Osteoblast (primary cell): ENCODE measurements around the gene LRCH4. TPM values are rescaled to one million over a fixed set of nuclear protein-coding genes. Genes with fewer than 3 reads are reported as not detected.

Experiments
- DNase-seq: peaks from one replicate; pipeline ENCODE4 v3.0.0; 2011; ENCODE audit warnings: low spot score, mixed read lengths; ENCODE audit not compliant: insufficient read length; ENCODE audit errors: missing footprints
- H2AFZ ChIP-seq: 2 replicates; pipeline ENCODE4 v1.6.0; 2011; ENCODE audit warnings: mild to moderate bottlenecking, low read length
- H3K27ac ChIP-seq: 2 replicates; pipeline ENCODE4 v1.5.1; 2011; ENCODE audit warnings: mild to moderate bottlenecking, low read depth, low read length, moderate library complexity
- H3K27me3 ChIP-seq: 2 replicates; pipeline ENCODE4 v1.6.0; 2012; ENCODE audit warnings: mild to moderate bottlenecking, control low read depth, inconsistent platforms, low read length, moderate library complexity; ENCODE audit not compliant: insufficient read depth
- H3K36me3 ChIP-seq: 2 replicates; pipeline ENCODE4 v1.5.1; 2011; ENCODE audit warnings: mild to moderate bottlenecking, low read length, control low read depth, moderate library complexity; ENCODE audit not compliant: insufficient read depth
- H3K4me1 ChIP-seq: 2 replicates; pipeline ENCODE4 v1.5.1; 2011; ENCODE audit warnings: mild to moderate bottlenecking, low read length, control low read depth, moderate library complexity; ENCODE audit not compliant: insufficient read depth
- H3K4me2 ChIP-seq: 2 replicates; pipeline ENCODE4 v1.6.0; 2011; ENCODE audit warnings: mild to moderate bottlenecking, low read length; ENCODE audit not compliant: insufficient read depth
- H3K4me3 ChIP-seq: fragments of 200-600 bp; sonication (generic); 3 replicates; pipeline ENCODE4 v1.5.1; 2012; ENCODE audit warnings: mild to moderate bottlenecking, low read length, inconsistent platforms; ENCODE audit not compliant: insufficient read depth
- H3K79me2 ChIP-seq: 2 replicates; pipeline ENCODE4 v1.6.0; 2012; ENCODE audit warnings: mild to moderate bottlenecking, low read length, control low read depth, inconsistent platforms; ENCODE audit not compliant: insufficient read depth
- H3K9me3 ChIP-seq: 2 replicates; pipeline ENCODE4 v1.5.1; 2011; ENCODE audit warnings: low read depth, low read length, control low read depth
- H4K20me1 ChIP-seq: 2 replicates; pipeline ENCODE4 v1.6.0; 2012; ENCODE audit warnings: mild to moderate bottlenecking, low read length, control low read depth; ENCODE audit not compliant: insufficient read depth
- total RNA-seq: library from RNA; depleted of rRNA; stranded (reverse); fragments of >200 nt; gene quantifications from 2 replicates; pipeline ENCODE4 v1.2.3, GENCODE V29; 2012
- TF ChIP-seq, protein P1 (sequence below): IDR thresholded peaks from 2 replicates; pipeline ENCODE4 v1.5.1; 2011; ENCODE audit warnings: mild to moderate bottlenecking, low read depth, low read length, moderate library complexity; ENCODE audit errors: extremely low read depth

LRCH4 gene
- 14.5 and 18.0 TPM in 2 replicates for total RNA-seq

GRCh38 chr7:100585511-100586265 is at the start of gene LRCH4:
TSS of gene LRCH4 (minus strand) at chr7:100586129. CDS start at chr7:100586100, 29 bp downstream.
- peak within 1 kb of the TSS; percentile 77 for H3K27ac ChIP-seq
- peak within 1 kb of the TSS; percentile 97 for H2AFZ ChIP-seq
- H3K79me2 ChIP-seq, result peaks cover 44% of the 10 kb centered on the region
- peaks cover 20% of the 10 kb centered on the region for H3K36me3 ChIP-seq
- peaks cover 31% of the 10 kb centered on the region for H3K4me1 ChIP-seq
- peak within 1 kb of the TSS; percentile 91 for H3K4me3 ChIP-seq
- peak; percentile 100 for DNase-seq
- H4K20me1 ChIP-seq, result peaks cover 35% of the 10 kb centered on the region
- no peaks in the 10 kb centered on the region for H3K27me3 ChIP-seq
- TF ChIP-seq, protein P1, sequence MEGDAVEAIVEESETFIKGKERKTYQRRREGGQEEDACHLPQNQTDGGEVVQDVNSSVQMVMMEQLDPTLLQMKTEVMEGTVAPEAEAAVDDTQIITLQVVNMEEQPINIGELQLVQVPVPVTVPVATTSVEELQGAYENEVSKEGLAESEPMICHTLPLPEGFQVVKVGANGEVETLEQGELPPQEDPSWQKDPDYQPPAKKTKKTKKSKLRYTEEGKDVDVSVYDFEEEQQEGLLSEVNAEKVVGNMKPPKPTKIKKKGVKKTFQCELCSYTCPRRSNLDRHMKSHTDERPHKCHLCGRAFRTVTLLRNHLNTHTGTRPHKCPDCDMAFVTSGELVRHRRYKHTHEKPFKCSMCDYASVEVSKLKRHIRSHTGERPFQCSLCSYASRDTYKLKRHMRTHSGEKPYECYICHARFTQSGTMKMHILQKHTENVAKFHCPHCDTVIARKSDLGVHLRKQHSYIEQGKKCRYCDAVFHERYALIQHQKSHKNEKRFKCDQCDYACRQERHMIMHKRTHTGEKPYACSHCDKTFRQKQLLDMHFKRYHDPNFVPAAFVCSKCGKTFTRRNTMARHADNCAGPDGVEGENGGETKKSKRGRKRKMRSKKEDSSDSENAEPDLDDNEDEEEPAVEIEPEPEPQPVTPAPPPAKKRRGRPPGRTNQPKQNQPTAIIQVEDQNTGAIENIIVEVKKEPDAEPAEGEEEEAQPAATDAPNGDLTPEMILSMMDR, result no peak
- no peaks in the 10 kb centered on the region for H3K9me3 ChIP-seq
- H3K4me2 ChIP-seq, result peak within 1 kb of the TSS; percentile 100

DNA sequence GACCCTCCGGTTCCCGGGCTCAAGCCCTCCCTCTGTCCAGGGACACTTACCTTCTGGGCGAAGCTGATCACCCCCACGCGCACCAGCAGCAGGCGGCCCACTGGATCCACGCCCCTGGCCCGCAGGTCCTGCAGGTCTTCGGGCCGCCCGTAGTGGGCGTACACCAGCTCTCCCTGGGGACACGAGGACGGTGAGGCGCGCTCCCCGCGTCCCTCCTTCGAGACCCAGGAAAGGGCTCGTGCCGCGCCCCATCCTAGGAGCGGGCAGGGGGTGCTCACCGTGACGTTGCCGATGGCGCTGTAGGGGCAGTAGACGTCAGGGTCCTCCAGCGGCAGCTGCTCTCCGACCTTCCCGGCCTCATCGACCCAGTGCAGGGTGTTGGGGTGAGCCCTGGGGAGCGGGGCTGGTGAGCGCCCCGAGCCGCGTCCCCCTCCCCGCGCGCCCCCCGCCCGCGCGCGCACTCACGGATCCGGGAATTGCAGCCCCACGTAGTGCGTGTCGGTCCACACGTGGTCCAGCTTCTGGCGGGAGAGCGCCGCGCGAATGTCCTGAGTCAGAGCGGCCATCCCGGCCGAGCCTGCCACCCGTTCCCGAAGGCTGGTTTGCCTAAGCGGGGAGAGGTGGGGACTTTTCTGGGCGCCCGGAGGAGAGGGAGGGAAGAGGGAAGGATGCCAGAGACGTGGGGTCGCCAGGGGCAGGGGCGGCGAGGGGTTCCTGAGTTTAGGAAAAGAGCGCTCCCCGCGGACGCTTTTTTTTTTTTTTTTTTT is 47.2 kb upstream of the LRCH4 start:
- H3K4me1 ChIP-seq, result peaks cover 3% of the 10 kb centered on the region
- H3K27me3 ChIP-seq, result peaks cover 26% of the 10 kb centered on the region
- no peaks in the 10 kb centered on the region for H3K79me2 ChIP-seq
- peak; percentile 94 for DNase-seq
- no peaks in the 10 kb centered on the region for H4K20me1 ChIP-seq
- H2AFZ ChIP-seq, result peak overlapping the region; percentile 51
- no peak overlapping the region for H3K27ac ChIP-seq
- H3K36me3 ChIP-seq, result no peaks in the 10 kb centered on the region
- TF ChIP-seq, protein P1, result no peak
- H3K4me2 ChIP-seq, result peak overlapping the region; percentile 65
- peak overlapping the region; percentile 64 for H3K4me3 ChIP-seq
- H3K9me3 ChIP-seq, result no peaks in the 10 kb centered on the region

DNA sequence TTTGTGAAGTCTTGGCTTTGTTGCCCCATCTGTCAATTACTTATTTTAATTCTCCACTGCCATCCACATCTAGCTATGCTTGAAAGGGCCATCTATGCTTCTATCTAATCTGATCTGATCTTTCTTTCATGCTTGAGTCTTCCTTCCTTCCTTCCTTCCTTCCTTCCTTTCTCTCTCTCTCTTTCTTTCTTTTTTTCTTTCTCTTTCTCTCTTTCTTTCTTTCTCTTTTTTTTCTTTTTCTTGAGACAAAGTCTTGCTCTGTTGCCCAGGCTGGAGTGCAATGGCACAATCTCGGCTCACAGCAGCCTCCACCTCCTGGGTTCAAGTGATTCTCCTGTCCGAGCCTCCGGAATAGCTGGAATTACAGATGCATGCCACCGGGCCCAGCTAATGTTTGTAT is 44.1 kb upstream of the LRCH4 start:
- Histone ChIP-seq H3K4me3 (no peak overlapping the region), H3K27ac (no peak overlapping the region), H4K20me1 (no peaks in the 10 kb centered on the region), H3K36me3 (no peaks in the 10 kb centered on the region), H3K4me1 (peaks cover 3% of the 10 kb centered on the region), H3K79me2 (no peaks in the 10 kb centered on the region), H3K9me3 (no peaks in the 10 kb centered on the region), H3K27me3 (peaks cover 26% of the 10 kb centered on the region), H2AFZ (no peak overlapping the region), H3K4me2 (no peak overlapping the region)
- DNase-seq, result peak; percentile 47
- TF ChIP-seq, protein P1, result no peak
